Neuronal stem cell (in vitro differentiated cells): ENCODE data around the gene FSD1L.

ENCODE experiments used
- DNase-seq: peaks from one replicate; pipeline ENCODE4 v3.0.0-alpha.2; 2013; ENCODE audit warnings: low spot score
- H2AFZ ChIP-seq: one replicate; pipeline ENCODE4 v1.6.1; 2013; ENCODE audit warnings: mild to moderate bottlenecking, low read length, inconsistent platforms
- H2AK5ac ChIP-seq: 2 replicates; pipeline ENCODE4 v1.6.1; 2013; ENCODE audit warnings: low read depth, mild to moderate bottlenecking, inconsistent platforms, low read length, moderate library complexity, mixed read lengths
- H2BK120ac ChIP-seq: 2 replicates; pipeline ENCODE4 v1.6.1; 2013; ENCODE audit warnings: low read depth, mild to moderate bottlenecking, inconsistent platforms, low read length, moderate library complexity, mixed read lengths
- H2BK12ac ChIP-seq: one replicate; pipeline ENCODE4 v1.6.1; 2013; ENCODE audit warnings: low read length, inconsistent platforms
- H2BK15ac ChIP-seq: 2 replicates; pipeline ENCODE4 v1.6.1; 2013; ENCODE audit warnings: mild to moderate bottlenecking, low read length, inconsistent platforms, mixed read lengths
- H2BK5ac ChIP-seq: one replicate; pipeline ENCODE4 v1.6.1; 2013; ENCODE audit warnings: inconsistent platforms, mild to moderate bottlenecking, low read length, moderate library complexity
- H3K14ac ChIP-seq: one replicate; pipeline ENCODE4 v1.6.1; 2013; ENCODE audit warnings: low read length, inconsistent platforms
- H3K18ac ChIP-seq: 2 replicates; pipeline ENCODE4 v1.6.1; 2013; ENCODE audit warnings: low read length, inconsistent platforms
- H3K23ac ChIP-seq: 2 replicates; pipeline ENCODE4 v1.6.1; 2013; ENCODE audit warnings: low read depth, mild to moderate bottlenecking, mixed read lengths, low read length, inconsistent platforms; ENCODE audit not compliant: poor library complexity
- H3K27ac ChIP-seq: replicated peaks from 3 replicates; pipeline ENCODE4 v1.5.1; 2013; ENCODE audit warnings: low read length, inconsistent platforms
- H3K27me3 ChIP-seq, 3 experiments: 2 replicates each; pipeline ENCODE4 v1.6.1; 2013; ENCODE audit warnings: low read length in 3 of 3, mild to moderate bottlenecking in 2 of 3, inconsistent platforms in 1 of 3, low read depth in 1 of 3, mixed read lengths in 1 of 3, moderate library complexity in 1 of 3; ENCODE audit not compliant: control insufficient read depth in 3 of 3, insufficient read depth in 3 of 3
- H3K36me3 ChIP-seq, 2 donors: replicated peaks in 1 of 2; 2 replicates each; pipeline ENCODE4 v1.6.1; 2013; ENCODE audit warnings: low read length in 2 of 2; ENCODE audit not compliant: control insufficient read depth in 2 of 2, insufficient read depth in 2 of 2
- H3K4ac ChIP-seq: 2 replicates; pipeline ENCODE4 v1.6.1; 2013; ENCODE audit warnings: inconsistent platforms, mild to moderate bottlenecking, low read length, moderate library complexity
- H3K4me1 ChIP-seq, 2 donors: 1 replicate in 1 of 2; 2 replicates in 1 of 2; pipeline ENCODE4 v1.6.1; 2013; ENCODE audit warnings: low read length in 2 of 2, low read depth in 1 of 2; ENCODE audit not compliant: control insufficient read depth in 2 of 2, insufficient read depth in 1 of 2
- H3K4me2 ChIP-seq: one replicate; pipeline ENCODE4 v1.6.1; 2013; ENCODE audit warnings: mild to moderate bottlenecking, low read length, inconsistent platforms; ENCODE audit not compliant: insufficient read depth, poor library complexity, severe bottlenecking
- H3K4me3 ChIP-seq, 2 donors: 2 replicates each; pipeline ENCODE4 v1.5.1; 2013; ENCODE audit warnings: low read length in 2 of 2, mild to moderate bottlenecking in 2 of 2, inconsistent platforms in 1 of 2, moderate library complexity in 1 of 2
- H3K79me1 ChIP-seq: one replicate; pipeline ENCODE4 v1.6.1; 2013; ENCODE audit warnings: low read depth, mild to moderate bottlenecking, inconsistent platforms, low read length, moderate library complexity
- H3K9ac ChIP-seq: one replicate; pipeline ENCODE4 v1.6.1; 2013; ENCODE audit warnings: mild to moderate bottlenecking, low read depth, low read length, inconsistent platforms; ENCODE audit not compliant: poor library complexity
- H3K9me3 ChIP-seq, 2 donors: replicated peaks in 1 of 2; 2 replicates each; pipeline versions ENCODE3 to v1.6.1; 2013; ENCODE audit warnings: low read length in 2 of 2, mild to moderate bottlenecking in 2 of 2, inconsistent platforms in 1 of 2, low read depth in 1 of 2, mixed read lengths in 1 of 2, moderate library complexity in 1 of 2; ENCODE audit not compliant: control insufficient read depth in 2 of 2, insufficient read depth in 1 of 2
- H4K8ac ChIP-seq: one replicate; pipeline ENCODE4 v1.6.1; 2013; ENCODE audit warnings: low read depth, mild to moderate bottlenecking, inconsistent platforms, low read length, moderate library complexity
- H4K91ac ChIP-seq: one replicate; pipeline ENCODE4 v1.6.1; 2013; ENCODE audit warnings: low read length, low read depth, mild to moderate bottlenecking, inconsistent platforms; ENCODE audit not compliant: poor library complexity
- WGBS, 2 donors: extraction: QIAGEN DNeasy Blood & Tissue Kit; methylation state at CpG; one replicate each; pipeline ENCODE4 v1.1.7; 2013; ENCODE audit warnings: missing lambda C conversion rate in 2 of 2, mixed read lengths in 1 of 2; ENCODE audit not compliant: insufficient read length in 2 of 2, insufficient replicate concordance in 1 of 2; ENCODE audit errors: extremely low coverage in 2 of 2; 5-methylcytosine and 5-hydroxymethylcytosine counted together

The FSD1L gene

GRCh38 chr9:105497704-105498103 is 49.9 kb downstream of the FSD1L start:
- Histone ChIP-seq H3K9ac (no peak overlapping the region), H2BK5ac (no peak overlapping the region), H3K9me3 (peaks cover 0 to 4% of the 10 kb centered on the region in 2 donors), H3K4me3 (no peak overlapping the region), H4K8ac (no peak overlapping the region), H2AK5ac (no peak overlapping the region), H3K27me3 (no peaks in the 10 kb centered on the region), H3K4me1 (no peaks in the 10 kb centered on the region), H3K23ac (no peak overlapping the region), H2BK120ac (no peak overlapping the region), H2AFZ (no peak overlapping the region), H4K91ac (no peak overlapping the region), H2BK12ac (no peak overlapping the region), H3K4me2 (no peak overlapping the region), H3K27ac (no peak overlapping the region), H3K14ac (no peak overlapping the region), H2BK15ac (no peak overlapping the region), H3K36me3 (peaks cover 0 to 5% of the 10 kb centered on the region in 2 donors), H3K79me1 (no peaks in the 10 kb centered on the region), H3K18ac (no peak overlapping the region), H3K4ac (no peak overlapping the region)
- no peak for DNase-seq

DNA sequence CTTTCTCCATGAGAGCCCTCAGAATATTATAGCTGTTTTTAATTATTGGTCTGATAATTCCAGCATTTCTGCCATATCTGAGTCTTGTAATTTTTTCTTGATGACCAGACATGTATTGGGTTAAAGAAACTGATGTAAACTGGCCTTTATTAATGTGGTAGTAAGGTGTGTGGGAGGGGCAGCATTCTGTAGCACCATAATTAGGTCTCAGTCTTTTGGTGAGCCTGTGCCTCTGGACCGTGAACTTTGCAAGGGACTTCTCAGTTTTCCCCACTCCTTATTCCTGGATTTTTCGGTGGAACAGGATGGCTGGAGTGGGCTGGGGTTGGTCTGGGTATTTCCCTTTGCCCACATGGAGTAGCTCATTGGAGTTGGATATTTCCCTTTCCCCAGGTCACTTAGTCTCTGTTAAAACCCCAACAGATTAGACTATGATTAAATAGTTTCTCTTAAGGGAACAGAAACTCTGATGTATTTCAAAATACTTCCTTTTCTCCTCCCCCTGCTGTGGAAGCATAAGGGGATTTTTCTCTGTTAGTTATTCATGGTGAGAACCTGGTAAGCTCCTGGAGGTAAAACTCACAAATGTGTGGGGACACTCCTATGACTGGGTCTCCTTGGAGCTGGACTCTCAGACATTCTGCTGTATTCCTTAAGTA is 52.4 kb downstream of the FSD1L start:
- H3K18ac ChIP-seq, result no peak overlapping the region

DNA sequence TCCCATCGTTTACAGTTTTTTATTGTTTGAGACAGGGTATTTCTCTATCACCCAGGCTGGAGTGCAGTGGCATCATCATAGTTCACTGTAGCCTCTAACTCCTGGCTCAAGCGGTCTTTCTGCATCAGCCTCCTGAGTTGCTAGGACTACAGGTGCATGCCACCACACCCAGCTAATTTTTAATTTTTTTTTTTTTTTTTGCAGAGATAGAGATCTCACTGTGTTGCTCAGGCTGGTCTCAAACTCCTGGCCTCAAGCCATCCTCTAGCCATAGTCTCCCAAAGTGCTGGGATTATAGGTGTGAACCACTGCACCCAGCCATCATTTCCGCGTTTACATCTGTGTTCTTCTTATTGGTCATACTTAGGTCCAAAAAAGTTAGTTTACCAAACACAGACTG is 53.6 kb downstream of the FSD1L start:
- Histone ChIP-seq H3K23ac (no peak overlapping the region), H3K4me2 (no peak overlapping the region), H3K4ac (no peak overlapping the region), H4K8ac (no peak overlapping the region), H2BK12ac (no peak overlapping the region), H3K9me3 (no peaks in the 10 kb centered on the region), H2BK15ac (no peak overlapping the region), H3K4me3 (no peak overlapping the region), H4K91ac (no peak overlapping the region), H3K36me3 (peaks cover 0 to 10% of the 10 kb centered on the region in 2 donors), H2AK5ac (no peak overlapping the region), H3K9ac (no peak overlapping the region), H2BK5ac (no peak overlapping the region), H3K4me1 (no peaks in the 10 kb centered on the region), H2AFZ (no peak overlapping the region), H3K18ac (no peak overlapping the region), H2BK120ac (no peak overlapping the region), H3K27me3 (no peaks in the 10 kb centered on the region), H3K27ac (no peak overlapping the region), H3K14ac (no peak overlapping the region), H3K79me1 (no peaks in the 10 kb centered on the region)
- no peak for DNase-seq
- WGBS, 2 donors, result no CpG with 5 or more reads among the region's 4 CpGs

More for the DNA sequence above, 52.4 kb downstream of the FSD1L start:
- H3K4ac ChIP-seq, result no peak overlapping the region
- no peak overlapping the region for H2BK5ac ChIP-seq
- no peaks in the 10 kb centered on the region for H3K79me1 ChIP-seq
- H3K4me2 ChIP-seq, result no peak overlapping the region
- H3K4me1 ChIP-seq, result no peaks in the 10 kb centered on the region
- DNase-seq, result no peak
- H2AK5ac ChIP-seq, result no peak overlapping the region
- no peak overlapping the region for H4K8ac ChIP-seq
- H3K9ac ChIP-seq, result no peak overlapping the region
- H4K91ac ChIP-seq, result no peak overlapping the region
- no peak overlapping the region for H3K4me3 ChIP-seq
- WGBS, 2 donors, result no CpG with 5 or more reads among the region's 2 CpGs
- no peak overlapping the region for H3K27ac ChIP-seq
- H3K36me3 ChIP-seq, result peaks cover 0 to 5% of the 10 kb centered on the region in 2 donors
- no peak overlapping the region for H2AFZ ChIP-seq
- no peak overlapping the region for H3K14ac ChIP-seq
- no peak overlapping the region for H2BK12ac ChIP-seq
- no peak overlapping the region for H2BK15ac ChIP-seq
- H3K23ac ChIP-seq, result no peak overlapping the region
- no peak overlapping the region for H2BK120ac ChIP-seq
- peaks cover 0 to 4% of the 10 kb centered on the region in 2 donors for H3K9me3 ChIP-seq
- no peaks in the 10 kb centered on the region for H3K27me3 ChIP-seq

GRCh38 chr9:105502276-105502675 is 54.4 kb downstream of the FSD1L start:
- H2BK120ac ChIP-seq, result no peak overlapping the region
- peaks cover 0 to 18% of the 10 kb centered on the region in 2 donors for H3K36me3 ChIP-seq
- H3K23ac ChIP-seq, result no peak overlapping the region
- WGBS, 2 donors, result no CpG with 5 or more reads among the region's 2 CpGs
- no peak overlapping the region for H3K9ac ChIP-seq
- H3K18ac ChIP-seq, result no peak overlapping the region
- no peak overlapping the region for H3K14ac ChIP-seq
- no peak overlapping the region for H3K4me3 ChIP-seq
- no peak overlapping the region for H2AFZ ChIP-seq
- H4K8ac ChIP-seq, result no peak overlapping the region
- H3K27ac ChIP-seq, result no peak overlapping the region
- H3K4me2 ChIP-seq, result no peak overlapping the region
- no peak overlapping the region for H2BK15ac ChIP-seq
- H3K4me1 ChIP-seq, result no peaks in the 10 kb centered on the region
- no peak for DNase-seq
- H4K91ac ChIP-seq, result no peak overlapping the region
- H3K27me3 ChIP-seq, result no peaks in the 10 kb centered on the region
- no peak overlapping the region for H2AK5ac ChIP-seq
- no peak overlapping the region for H2BK5ac ChIP-seq
- no peaks in the 10 kb centered on the region for H3K9me3 ChIP-seq
- H2BK12ac ChIP-seq, result no peak overlapping the region
- no peak overlapping the region for H3K4ac ChIP-seq
- no peaks in the 10 kb centered on the region for H3K79me1 ChIP-seq
